ENCODE results near the gene ING3. TPM values are rescaled to one million over a fixed set of nuclear protein-coding genes. Genes with fewer than 3 reads are reported as not detected.

Gene ING3
- polyA plus RNA-seq, 1 donor (not counting 4 experiments of a cell fraction or from before 2014, with no cell fraction given): 9.0 TPM

- no peak overlapping the region for H3K9ac ChIP-seq (ENCODE audit: control insufficient read depth, extremely low read depth, insufficient read depth, low read length)
- H4K20me1 ChIP-seq (ENCODE audit: control insufficient read depth, extremely low read depth, insufficient read depth, low read length): no peaks in the 10 kb centered on the region
- FAIRE-seq: no peak
- no peak overlapping the region for H3K4me2 ChIP-seq (ENCODE audit: control insufficient read depth, extremely low read depth, insufficient read depth, low read depth, low read length)
- DNase-seq (ENCODE audit: low read depth, low spot score): no peak
- no peak overlapping the region for H2AFZ ChIP-seq (ENCODE audit: control insufficient read depth, low read length)
- H3K4me3 ChIP-seq (ENCODE audit: control insufficient read depth in 2 of 3, extremely low read depth in 1 of 3, insufficient read depth in 2 of 3, low read depth in 1 of 3, low read length in 3 of 3): no peak overlapping the region
- no peaks in the 10 kb centered on the region for H3K79me2 ChIP-seq (ENCODE audit: control insufficient read depth, insufficient read depth, low read length)
- dilution Hi-C loops (cut with MboI; ENCODE audit: extremely low pct_ligation_motif_present, low sequenced_read_pairs): no loop called here
- no peak overlapping the region for H3K27ac ChIP-seq (ENCODE audit: control insufficient read depth, insufficient read depth, low read length)
- TF ChIP-seq CTCF (optimal IDR thresholded peaks at IDR 0.05 in 1 of 3, IDR thresholded peaks at IDR 0.05 in 1 of 3, conservative IDR thresholded peaks at IDR 0.05 in 1 of 3; ENCODE audit: extremely low read depth in 1 of 3, insufficient read depth in 2 of 3, low read length in 3 of 3) (no peak), EZH2 (IDR thresholded peaks at IDR 0.05; ENCODE audit: low read length) (no peak)
- no peaks in the 10 kb centered on the region for H3K36me3 ChIP-seq (ENCODE audit: control insufficient read depth in 2 of 2, extremely low read depth in 1 of 2, insufficient read depth in 2 of 2, low read length in 2 of 2)
- H3K4me1 ChIP-seq (ENCODE audit: control insufficient read depth, extremely low read depth, insufficient read depth, low read length): no peaks in the 10 kb centered on the region
- no peaks in the 10 kb centered on the region for H3K27me3 ChIP-seq (ENCODE audit: control insufficient read depth, extremely low read depth, insufficient read depth, low read length)
- no peaks in the 10 kb centered on the region for H3K9me1 ChIP-seq (ENCODE audit: control insufficient read depth, extremely low read depth, insufficient read depth, low read length)
- no peaks in the 10 kb centered on the region for H3K9me3 ChIP-seq (ENCODE audit: control insufficient read depth, low read depth, low read length)
Observed at GRCh38 chr7:120959929-120960484, 9.4 kb downstream of the ING3 start.

DNA sequence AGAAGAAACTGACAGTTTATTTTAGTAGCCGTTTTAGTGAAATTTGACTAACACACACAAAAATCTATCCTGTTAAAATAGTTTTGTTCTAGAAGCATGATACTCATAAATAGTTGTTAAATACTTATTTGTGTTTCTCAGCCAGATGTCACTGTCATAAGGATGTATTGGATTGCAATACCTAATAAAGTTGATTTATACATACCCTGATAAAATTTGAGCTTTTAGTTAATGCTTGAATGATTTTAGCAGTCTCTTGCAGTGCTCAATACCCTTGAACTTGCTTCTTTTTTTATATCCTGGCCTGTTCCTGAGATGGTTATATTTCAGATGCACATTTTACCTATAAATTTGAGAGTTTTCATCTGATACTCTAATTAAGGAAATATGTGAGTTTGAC is 10.1 kb downstream of the ING3 start:
- no peak for TF ChIP-seq EZH2 (IDR thresholded peaks at IDR 0.05; ENCODE audit: low read length)
- TF ChIP-seq CTCF (optimal IDR thresholded peaks at IDR 0.05 in 1 of 3, IDR thresholded peaks at IDR 0.05 in 1 of 3, conservative IDR thresholded peaks at IDR 0.05 in 1 of 3; ENCODE audit: extremely low read depth in 1 of 3, insufficient read depth in 2 of 3, low read length in 3 of 3): no peak
- Histone ChIP-seq H3K4me1 (ENCODE audit: control insufficient read depth, extremely low read depth, insufficient read depth, low read length) (no peaks in the 10 kb centered on the region), H3K79me2 (ENCODE audit: control insufficient read depth, insufficient read depth, low read length) (no peaks in the 10 kb centered on the region), H3K9me3 (ENCODE audit: control insufficient read depth, low read depth, low read length) (no peaks in the 10 kb centered on the region), H3K4me3 (ENCODE audit: control insufficient read depth in 2 of 3, extremely low read depth in 1 of 3, insufficient read depth in 2 of 3, low read depth in 1 of 3, low read length in 3 of 3) (no peak overlapping the region), H3K9me1 (ENCODE audit: control insufficient read depth, extremely low read depth, insufficient read depth, low read length) (no peaks in the 10 kb centered on the region), H3K27ac (ENCODE audit: control insufficient read depth, insufficient read depth, low read length) (no peak overlapping the region), H3K4me2 (ENCODE audit: control insufficient read depth, extremely low read depth, insufficient read depth, low read depth, low read length) (no peak overlapping the region), H2AFZ (ENCODE audit: control insufficient read depth, low read length) (no peak overlapping the region), H3K36me3 (ENCODE audit: control insufficient read depth in 2 of 2, extremely low read depth in 1 of 2, insufficient read depth in 2 of 2, low read length in 2 of 2) (peaks cover 0 to 2% of the 10 kb centered on the region in 2 experiments), H3K27me3 (ENCODE audit: control insufficient read depth, extremely low read depth, insufficient read depth, low read length) (no peaks in the 10 kb centered on the region), H4K20me1 (ENCODE audit: control insufficient read depth, extremely low read depth, insufficient read depth, low read length) (no peaks in the 10 kb centered on the region), H3K9ac (ENCODE audit: control insufficient read depth, extremely low read depth, insufficient read depth, low read length) (no peak overlapping the region)
- dilution Hi-C loops (cut with MboI; ENCODE audit: extremely low pct_ligation_motif_present, low sequenced_read_pairs): no loop called here
- no peak for DNase-seq (ENCODE audit: low read depth, low spot score)
- FAIRE-seq: no peak

Measured in keratinocyte (primary cell).